Gastrocnemius medialis (tissue), 4 donors: ENCODE results near the gene DSCAML1.

Experiments
- CTCF ChIP-seq, 5 experiments: fragments of 450-650 bp in 3 of 5; fragments of 200-600 bp in 2 of 5; sonication (generic) in 2 of 5; IDR thresholded peaks in 4 of 5; conservative IDR thresholded peaks in 1 of 5; 1 replicate in 4 of 5; 2 replicates in 1 of 5; pipeline ENCODE4 v1.5.1; 2016 to 2019; ENCODE audit warnings: antibody characterized with exemption in 5 of 5, mild to moderate bottlenecking in 3 of 5, moderate library complexity in 3 of 5
- POLR2A ChIP-seq, 2 donors: fragments of 450-650 bp; IDR thresholded peaks; one replicate each; pipeline ENCODE4 v1.6.1; 2017; ENCODE audit warnings: antibody characterized with exemption in 2 of 2, mild to moderate bottlenecking in 2 of 2, moderate library complexity in 2 of 2

GRCh38 chr11:117724621-117725020, 72.4 kb downstream of the DSCAML1 start:
- no peak for TF ChIP-seq CTCF (IDR thresholded peaks at IDR 0.05 in 4 of 5, conservative IDR thresholded peaks at IDR 0.05 in 1 of 5)
- TF ChIP-seq POLR2A (IDR thresholded peaks at IDR 0.05): no peak
